Measurements from ENCODE around the gene TM2D1.
A peak's percentile ranks its signal among the peaks of the same experiment; 100 is the strongest.

TM2D1 gene

GRCh38 chr1:61645476-61645875 is 79.5 kb downstream of the TM2D1 start:
- peak in 28 of 58 donors; percentile 3 to 73 (median 27) for DNase-seq

GRCh38 chr1:61644303-61644702 is 80.6 kb downstream of the TM2D1 start:
- peak in 1 of 58 donors; percentile 5 for DNase-seq

DNA sequence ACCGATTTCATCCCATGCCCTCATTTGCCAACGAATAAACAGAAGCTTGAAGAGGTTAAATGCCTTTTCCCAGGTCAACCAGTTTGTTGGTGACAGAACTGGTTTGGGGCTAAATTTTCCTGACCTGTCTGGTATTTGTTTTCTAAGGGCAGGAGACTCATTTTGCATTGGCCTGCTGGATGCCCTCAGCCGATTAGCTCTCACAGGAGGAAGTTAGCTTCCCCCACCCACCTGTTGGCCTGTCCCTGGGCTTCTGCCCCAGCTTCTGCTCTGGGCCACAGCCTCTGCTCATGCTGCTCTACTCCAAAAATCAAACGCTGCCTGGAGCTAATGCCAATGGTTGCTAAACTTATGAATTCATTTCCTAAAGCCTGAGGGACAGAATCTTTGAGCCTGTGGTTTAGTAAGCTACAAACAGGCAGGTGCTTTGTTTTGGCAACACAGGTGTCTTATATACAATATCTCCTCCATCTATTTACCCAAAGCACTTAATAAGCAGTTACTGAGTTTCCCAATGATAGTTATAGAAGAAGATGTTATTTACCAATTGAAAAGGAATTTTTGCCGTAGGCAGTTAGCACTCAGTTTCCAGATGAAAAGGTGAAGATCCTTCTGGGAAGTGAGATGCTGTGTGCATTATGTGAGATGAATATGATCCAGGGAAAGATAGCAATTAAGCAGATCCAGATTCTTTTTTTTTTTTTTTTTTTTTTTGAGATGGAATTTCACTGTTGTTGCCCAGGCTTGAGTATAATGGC is 82.3 kb downstream of the TM2D1 start:
- no peak for DNase-seq

DNA sequence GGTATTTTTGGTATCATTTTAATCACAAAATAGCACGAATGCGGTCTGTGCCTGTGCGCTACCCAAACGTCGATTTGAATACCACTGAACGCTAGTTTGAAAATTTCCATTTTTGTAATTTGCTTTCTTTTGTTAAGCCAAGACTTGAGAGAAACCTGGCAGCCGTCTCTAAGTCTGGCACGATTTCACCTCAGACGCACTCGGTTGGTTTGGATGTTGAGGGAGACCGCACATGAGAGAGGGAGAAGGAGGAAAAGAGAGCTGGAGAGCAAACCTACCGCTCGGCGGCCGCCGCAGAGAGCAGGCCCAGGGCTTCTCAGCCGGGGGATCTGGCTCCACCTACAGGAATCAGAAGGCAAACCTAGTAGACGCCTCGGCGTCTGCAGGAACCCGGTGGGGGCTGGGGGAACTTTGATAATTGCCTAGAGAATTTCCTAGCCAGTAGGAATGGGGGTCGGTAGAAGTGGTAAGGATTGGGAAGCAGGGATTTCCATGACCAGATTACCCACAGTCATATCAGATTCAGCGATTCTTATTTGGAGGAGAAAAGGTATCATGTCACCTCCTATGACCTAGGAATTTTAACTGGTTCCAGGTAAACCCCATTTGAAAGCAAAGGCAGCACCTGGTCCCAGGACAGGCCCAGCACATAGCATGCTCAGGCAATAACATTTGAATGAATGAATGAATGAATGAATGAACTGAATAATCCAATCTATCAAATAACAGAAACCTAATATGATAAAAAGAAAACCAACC is 83.2 kb downstream of the TM2D1 start:
- DNase-seq: peak in 56 of 58 donors; percentile 16 to 84 (median 59)

DNA sequence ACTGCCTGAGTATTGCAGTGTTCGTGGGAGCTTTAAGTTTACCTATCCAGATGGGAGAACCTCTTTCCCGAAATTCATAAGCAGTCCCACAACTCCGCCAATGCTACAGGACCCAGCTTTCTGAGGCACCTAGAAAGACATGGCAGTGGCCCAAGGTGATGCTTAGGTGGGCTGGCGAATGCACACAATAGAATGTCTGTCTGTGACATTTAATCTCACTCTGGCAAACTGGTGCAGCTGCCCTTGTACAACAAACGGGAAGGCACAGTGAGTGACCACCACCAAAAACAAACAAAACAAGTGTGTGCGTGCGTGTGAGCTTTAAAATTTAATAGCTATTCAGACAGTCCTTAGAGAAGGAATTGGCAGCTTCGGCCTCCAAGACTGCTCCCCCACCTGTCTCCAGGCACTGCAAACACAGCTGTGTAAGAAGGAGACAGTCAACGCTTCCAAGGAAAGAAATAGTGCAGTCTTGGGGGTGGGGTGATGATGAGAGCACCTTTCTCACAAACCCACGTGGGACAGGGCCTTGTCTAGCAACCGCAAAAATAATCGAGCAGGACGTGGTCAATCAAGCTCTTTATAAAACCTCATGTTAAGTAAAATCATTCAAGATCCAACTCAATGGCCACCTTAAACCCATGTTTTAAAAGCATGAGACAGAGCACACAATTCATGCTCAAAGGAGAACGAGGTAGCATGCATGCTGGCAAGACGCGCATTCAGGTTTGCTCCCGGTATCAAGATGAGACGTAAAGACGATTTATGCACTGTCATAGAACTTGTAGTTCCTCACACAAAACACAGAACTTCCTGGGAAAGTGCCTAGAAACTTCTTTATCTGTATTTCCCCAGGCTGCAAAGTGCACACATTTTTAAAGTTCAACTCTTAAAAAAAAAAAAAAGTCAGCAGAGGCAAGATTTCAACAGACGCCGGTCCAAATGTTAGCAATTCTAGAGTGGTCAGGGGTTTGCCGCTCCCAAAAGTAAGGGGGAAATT is 84.1 kb downstream of the TM2D1 start:
- DNase-seq: peak in 1 of 58 donors; percentile 1

DNA sequence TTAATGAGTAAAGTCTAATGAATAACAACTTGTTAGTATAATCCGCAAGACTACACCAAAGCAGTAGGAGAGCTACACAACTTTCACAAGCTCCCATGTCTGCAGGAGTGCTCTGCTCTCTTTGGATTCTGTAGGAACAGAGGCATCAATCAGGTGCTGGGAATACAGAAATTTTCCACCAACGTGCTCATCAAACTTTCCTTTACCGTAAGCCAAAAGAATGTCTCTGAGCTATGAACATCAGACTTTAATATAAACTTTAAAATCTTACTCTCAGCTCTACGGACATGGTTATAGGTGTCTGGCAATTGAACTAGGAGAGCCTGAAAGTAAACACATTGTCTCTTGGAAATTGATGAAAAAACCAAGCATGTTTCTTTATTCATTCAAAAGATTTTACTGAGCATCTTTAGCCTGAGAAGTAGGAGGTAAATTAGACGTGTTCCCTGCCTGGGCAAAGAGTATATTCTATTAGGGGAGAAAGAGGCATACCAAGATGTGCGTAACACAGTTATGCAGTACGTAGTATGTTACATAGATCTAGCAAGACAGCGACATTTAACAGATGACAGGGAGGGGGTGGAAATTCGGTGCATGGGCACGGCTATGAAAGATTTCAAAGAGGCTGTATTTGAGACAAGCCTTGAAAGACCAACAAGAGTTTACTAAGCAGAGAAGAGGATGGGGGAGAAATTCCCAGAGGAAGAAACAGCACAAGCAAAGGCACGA is 85.2 kb downstream of the TM2D1 start:
- no peak for DNase-seq

DNA sequence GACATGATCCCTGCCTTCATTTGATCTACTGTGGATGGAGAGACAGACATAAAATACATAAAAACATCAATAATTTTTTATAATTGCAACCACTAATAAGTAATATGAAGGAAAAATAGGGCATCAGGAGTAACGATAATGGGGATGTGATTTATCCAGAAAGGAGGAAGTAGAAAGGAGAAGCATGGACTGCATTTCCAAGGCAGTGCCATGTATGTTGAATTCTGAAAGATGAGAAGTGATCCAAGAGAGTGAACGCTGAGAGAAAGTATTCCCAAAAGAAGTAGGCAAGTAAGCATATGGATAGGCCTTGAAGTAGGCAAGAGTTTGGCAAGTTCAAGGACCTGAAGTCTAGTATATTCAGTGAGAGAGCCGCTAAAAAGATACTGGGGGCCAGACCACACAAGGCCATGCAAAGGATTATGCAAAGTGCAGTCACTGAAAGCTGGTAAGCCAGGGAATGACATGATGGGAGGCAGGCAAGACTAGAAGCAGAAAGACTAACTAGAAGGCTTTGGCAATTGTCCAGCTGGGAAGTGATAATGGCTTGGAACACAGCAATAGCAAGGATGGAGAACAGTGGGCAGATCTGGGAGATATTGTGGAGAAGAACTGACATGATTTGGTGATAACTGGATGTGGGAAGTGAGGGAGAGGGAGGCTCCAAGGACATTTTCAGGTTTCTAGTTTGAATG is 85.9 kb downstream of the TM2D1 start:
- DNase-seq: no peak

- DNase-seq: no peak
Observed at GRCh38 chr1:61638296-61638695, 86.6 kb downstream of the TM2D1 start.

DNA sequence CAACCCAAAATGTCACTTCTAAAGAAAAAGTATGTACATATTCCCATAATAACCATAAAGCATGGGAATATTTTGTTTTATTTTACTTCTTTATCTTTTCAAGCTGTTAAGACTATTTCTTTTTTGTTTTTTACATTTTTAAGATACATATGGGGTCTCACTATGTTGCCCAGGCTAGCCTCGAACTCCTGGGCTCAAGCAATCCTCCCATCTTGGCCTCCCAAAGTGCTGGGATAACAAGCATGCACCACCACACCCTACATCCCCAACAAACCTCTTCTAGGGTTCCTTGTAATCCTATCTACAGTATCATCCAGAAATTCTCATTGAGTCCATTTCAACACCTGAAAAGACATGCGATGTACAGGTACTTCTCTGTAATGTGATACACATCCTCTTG is 87.5 kb downstream of the TM2D1 start:
- DNase-seq: no peak

DNA sequence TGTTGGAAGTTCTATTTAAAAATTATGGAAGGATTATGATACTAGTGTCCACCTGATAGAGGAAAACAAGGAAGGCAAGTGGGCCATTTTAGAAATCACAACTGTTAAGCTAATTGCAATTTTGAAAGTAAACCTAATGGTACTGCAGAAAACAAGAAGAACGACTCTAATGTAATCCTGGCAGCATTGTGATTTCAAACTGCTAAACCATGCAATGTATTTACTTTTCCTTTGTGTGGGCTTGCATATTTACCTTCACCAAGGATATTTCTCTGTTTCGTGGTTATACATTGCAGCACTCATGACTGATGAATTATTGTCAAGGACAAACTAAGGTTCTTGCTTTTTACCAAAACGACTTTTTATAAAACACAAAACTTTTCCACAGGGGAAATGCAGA is 88.1 kb downstream of the TM2D1 start:
- no peak for DNase-seq

GRCh38 chr1:61636376-61636775 is 88.6 kb downstream of the TM2D1 start:
- no peak for DNase-seq

DNA sequence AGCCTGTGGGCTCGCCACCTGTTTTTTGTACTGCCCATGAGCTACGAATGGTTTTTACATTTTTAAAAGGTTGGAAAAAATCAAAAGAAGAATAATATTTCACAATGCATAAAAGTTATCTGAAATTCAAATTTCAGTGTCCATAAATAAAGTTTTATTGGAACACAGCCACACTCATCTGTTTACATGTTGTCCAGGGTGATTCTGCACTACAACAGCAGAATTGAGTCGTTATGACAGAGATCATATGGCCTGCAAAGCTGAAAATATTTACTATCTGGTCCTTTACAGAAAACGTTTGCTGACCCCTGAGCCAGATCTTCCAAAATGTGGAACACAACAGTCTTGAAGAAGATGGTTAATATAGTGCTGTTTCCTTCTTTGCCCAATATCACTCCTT is 89.4 kb downstream of the TM2D1 start:
- no peak for DNase-seq

DNA sequence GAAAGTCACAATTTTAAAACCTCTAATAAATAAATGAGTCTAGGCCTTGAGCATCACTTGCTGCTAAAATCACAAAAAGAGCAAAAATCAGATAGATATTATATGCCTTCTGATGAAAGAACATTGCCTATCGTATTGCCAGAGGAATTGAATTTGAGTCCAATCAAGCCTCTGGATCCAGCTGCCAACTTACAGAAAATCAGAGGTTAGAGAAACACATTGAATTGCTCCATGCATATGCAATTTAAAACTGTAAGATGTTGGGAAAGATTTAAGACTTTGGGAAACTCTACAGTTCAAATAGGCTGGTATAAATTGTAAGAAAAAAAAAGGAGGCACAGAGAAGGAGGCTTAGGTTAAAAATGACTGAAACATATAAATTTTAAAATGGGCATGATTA is 93.5 kb downstream of the TM2D1 start:
- DNase-seq: no peak

All from anterior cingulate cortex (tissue), 58 donors.